Endothelial cell of umbilical vein (primary cell): Measurements from ENCODE around the gene TFAP2B.

ENCODE experiments used
- CTCF ChIP-seq, 2 donors: IDR thresholded peaks; 1 replicate in 1 of 2; 2 replicates in 1 of 2; pipeline ENCODE4 v1.5.1; 2011; ENCODE audit warnings: low read length in 2 of 2, mild to moderate bottlenecking in 2 of 2, moderate library complexity in 2 of 2, control low read depth in 1 of 2, inconsistent platforms in 1 of 2, low read depth in 1 of 2; ENCODE audit not compliant: insufficient read depth in 1 of 2; ENCODE audit errors: extremely low read depth in 1 of 2
- POLR2AphosphoS5 ChIP-seq: IDR thresholded peaks from 2 replicates; pipeline ENCODE4 v1.6.1; 2012; ENCODE audit warnings: low read depth, mild to moderate bottlenecking, control low read depth, low read length, moderate library complexity; ENCODE audit not compliant: insufficient read depth

GRCh38 chr6:50824552-50824951 lies 5.9 kb downstream of the TFAP2B start:
- no peak for TF ChIP-seq POLR2AphosphoS5
- TF ChIP-seq CTCF (IDR thresholded peaks at IDR 0.05; ENCODE audit: extremely low read depth in 1 of 2, insufficient read depth in 1 of 2, low read depth in 1 of 2, low read length in 2 of 2) = no peak
